C4-2B (cell line): ENCODE data around the gene HKDC1.
"Not testable (repeated sequence)": the region's sequence is repeated elsewhere in the genome, so short reads cannot be mapped to it uniquely, and the experiment has no call there.

ENCODE experiments used
- H3K27ac ChIP-seq: fragments of 450-650 bp; 2 replicates; pipeline ENCODE4 v1.5.1; 2017
- CTCF ChIP-seq: fragments of 450-650 bp; conservative IDR thresholded peaks from 2 replicates; pipeline ENCODE4 v1.5.1; 2017; ENCODE audit warnings: mild to moderate bottlenecking
- ZFX ChIP-seq: fragments of 450-650 bp; IDR thresholded peaks from 2 replicates; pipeline ENCODE4 v1.6.1; 2017

Gene HKDC1

GRCh38 chr10:69246581-69247312 lies 26.6 kb downstream of the HKDC1 start:
- no peak overlapping the region for H3K27ac ChIP-seq
- TF ChIP-seq CTCF (no peak), ZFX (no peak)

GRCh38 chr10:69247313-69247710 lies 27.2 kb downstream of the HKDC1 start:
- TF ChIP-seq ZFX, result no peak
- no peak overlapping the region for H3K27ac ChIP-seq

DNA sequence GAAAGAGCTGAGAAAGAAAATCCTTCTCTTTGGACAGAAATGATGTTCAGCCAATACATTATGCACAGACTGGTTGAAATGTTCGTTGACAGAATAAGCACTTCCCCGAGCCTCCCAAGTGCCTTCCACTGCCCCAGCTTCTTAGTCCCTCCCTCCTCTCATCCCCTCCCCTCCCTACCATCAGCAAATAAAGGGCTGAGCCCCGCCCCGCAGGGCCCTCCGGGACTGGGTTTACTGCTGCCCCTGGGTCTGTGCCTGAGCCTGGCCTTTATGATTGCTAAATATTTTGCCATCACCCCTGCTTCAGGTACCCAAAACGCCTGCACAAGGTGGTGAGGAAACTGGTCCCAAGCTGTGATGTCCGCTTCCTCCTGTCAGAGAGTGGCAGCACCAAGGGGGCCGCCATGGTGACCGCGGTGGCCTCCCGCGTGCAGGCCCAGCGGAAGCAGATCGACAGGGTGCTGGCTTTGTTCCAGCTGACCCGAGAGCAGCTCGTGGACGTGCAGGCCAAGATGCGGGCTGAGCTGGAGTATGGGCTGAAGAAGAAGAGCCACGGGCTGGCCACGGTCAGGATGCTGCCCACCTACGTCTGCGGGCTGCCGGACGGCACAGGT lies 28.1 kb downstream of the HKDC1 start:
- no peak overlapping the region for H3K27ac ChIP-seq
- TF ChIP-seq CTCF, result no peak
- TF ChIP-seq ZFX, result no peak

DNA sequence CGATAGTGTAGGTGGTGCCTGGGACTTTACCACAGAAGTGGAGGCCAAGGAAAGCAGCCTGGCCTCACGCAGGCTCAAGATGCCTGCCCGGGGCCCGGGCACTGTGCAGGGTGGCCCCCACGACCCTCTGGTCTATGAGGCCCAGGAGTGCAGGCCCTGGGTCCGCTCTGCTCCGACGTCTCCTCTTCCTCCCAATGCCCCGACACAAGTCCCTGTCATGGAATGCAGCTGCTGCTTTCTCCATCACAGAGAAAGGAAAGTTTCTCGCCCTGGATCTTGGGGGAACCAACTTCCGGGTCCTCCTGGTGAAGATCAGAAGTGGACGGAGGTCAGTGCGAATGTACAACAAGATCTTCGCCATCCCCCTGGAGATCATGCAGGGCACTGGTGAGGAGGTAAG lies 29.9 kb downstream of the HKDC1 start:
- H3K27ac ChIP-seq, result peak overlapping the region; percentile 15; the same call in 1 of the 2 replicates
- TF ChIP-seq ZFX (no peak), CTCF (no peak)

- not testable (repeated sequence) for H3K27ac ChIP-seq
These were observed 31.3 kb downstream of the HKDC1 start for GRCh38 chr10:69251417-69251816.

- TF ChIP-seq CTCF (no peak), ZFX (no peak)
- no peak overlapping the region for H3K27ac ChIP-seq
These were observed 33.0 kb downstream of the HKDC1 start for GRCh38 chr10:69253171-69253570.

DNA sequence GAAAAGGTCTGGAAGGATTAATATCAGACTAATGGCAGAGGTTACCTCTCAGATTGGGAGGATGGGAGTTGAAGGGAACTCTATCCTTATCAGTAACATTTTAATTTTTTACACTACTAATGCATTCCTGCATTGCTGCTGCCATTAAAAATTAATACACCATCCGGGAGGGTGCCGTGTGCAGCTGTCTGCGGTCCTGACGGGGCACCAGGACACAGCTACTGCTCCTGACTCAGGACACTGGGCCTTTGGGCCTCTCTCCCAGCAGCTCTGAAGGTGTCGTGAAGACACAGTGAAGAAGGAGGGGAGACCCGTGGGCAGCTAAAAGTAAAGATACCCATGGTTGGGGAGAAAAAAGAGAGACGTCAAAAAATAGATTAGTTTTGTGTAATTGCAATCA lies 34.7 kb downstream of the HKDC1 start:
- TF ChIP-seq ZFX, result no peak
- TF ChIP-seq CTCF, result no peak
- H3K27ac ChIP-seq, result no peak overlapping the region

DNA sequence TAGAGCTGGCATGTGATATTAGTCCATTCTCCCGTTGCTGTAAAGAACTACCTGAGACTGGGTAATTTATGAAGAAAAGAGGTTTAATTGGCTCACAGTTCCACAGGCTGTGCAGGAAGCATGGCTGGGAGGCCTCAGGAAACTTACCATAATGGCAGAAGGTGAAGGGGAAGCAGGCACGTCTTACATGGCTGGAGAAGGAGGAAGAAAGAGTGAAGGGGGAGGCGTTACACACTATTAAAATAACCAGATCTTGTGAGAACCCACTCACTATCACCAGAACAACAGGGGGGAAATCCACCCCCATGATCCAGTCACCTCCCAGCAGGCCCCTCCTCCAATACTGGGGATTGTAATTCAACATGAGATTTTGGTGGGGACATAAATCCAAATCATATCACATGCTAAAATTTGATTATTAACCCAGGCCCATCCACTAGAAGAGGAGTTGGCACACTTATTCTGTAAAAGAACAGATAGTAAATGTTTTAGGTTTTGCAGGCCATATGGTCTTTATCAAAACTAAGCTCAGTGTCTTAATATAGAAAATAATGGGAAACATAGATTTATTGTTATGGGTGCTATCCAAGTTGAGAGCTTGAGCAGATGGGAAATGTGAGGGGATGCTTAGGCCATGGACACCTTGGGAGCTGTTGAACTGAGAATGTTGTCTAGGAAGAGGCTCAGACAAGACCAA lies 39.6 kb downstream of the HKDC1 start:
- no peak overlapping the region for H3K27ac ChIP-seq
- TF ChIP-seq CTCF, result no peak
